COLO668 (cell line): ENCODE data around the gene POLR2A.
"Not testable (repeated sequence)": the region's sequence is repeated elsewhere in the genome, so short reads cannot be mapped to it uniquely, and the experiment has no call there.

Experiments used
- DNase-seq: peaks from one replicate; lab custom pipeline; 2025; ENCODE audit not compliant: unreplicated experiment; lab: John Stamatoyannopoulos, UW

POLR2A gene

GRCh38 chr17:7460850-7461660 is 23.1 kb upstream of the POLR2A start:
- DNase-seq, result no peak

GRCh38 chr17:7462474-7463371 is 21.4 kb upstream of the POLR2A start:
- DNase-seq, result no peak

GRCh38 chr17:7463372-7463846 is 20.8 kb upstream of the POLR2A start:
- no peak for DNase-seq

GRCh38 chr17:7464081-7464480 is 20.1 kb upstream of the POLR2A start:
- no peak for DNase-seq

- DNase-seq, result no peak
These were observed 18.4 kb upstream of the POLR2A start for GRCh38 chr17:7465597-7466275.

GRCh38 chr17:7466318-7466638 is 17.9 kb upstream of the POLR2A start:
- no peak for DNase-seq

GRCh38 chr17:7466639-7467341 is 17.4 kb upstream of the POLR2A start:
- DNase-seq, result no peak

GRCh38 chr17:7467498-7467897 is 16.7 kb upstream of the POLR2A start:
- DNase-seq, result no peak

- no peak for DNase-seq
These were observed 15.9 kb upstream of the POLR2A start for GRCh38 chr17:7468290-7468689.

- DNase-seq, result no peak
These were observed 15.3 kb upstream of the POLR2A start for GRCh38 chr17:7468804-7469389.

- DNase-seq, result not testable (repeated sequence)
These were observed 14.3 kb upstream of the POLR2A start for GRCh38 chr17:7469843-7470242.

- not testable (repeated sequence) for DNase-seq
These were observed 13.7 kb upstream of the POLR2A start for GRCh38 chr17:7470457-7470973.

GRCh38 chr17:7471729-7472128 is 12.4 kb upstream of the POLR2A start:
- DNase-seq, result no peak

- DNase-seq, result not testable (repeated sequence)
These were observed 9.4 kb upstream of the POLR2A start for GRCh38 chr17:7474767-7475166.

GRCh38 chr17:7475764-7476422 is 8.3 kb upstream of the POLR2A start:
- DNase-seq, result no peak

- DNase-seq, result no peak
These were observed 7.7 kb upstream of the POLR2A start for GRCh38 chr17:7476494-7476893.

- no peak for DNase-seq
These were observed 7.2 kb upstream of the POLR2A start for GRCh38 chr17:7476951-7477350.

GRCh38 chr17:7477392-7478275 is 6.5 kb upstream of the POLR2A start:
- DNase-seq, result no peak
